ENCODE measurements around the gene CFL1. TPM values are rescaled to one million over a fixed set of nuclear protein-coding genes. Genes with fewer than 3 reads are reported as not detected.
A peak's percentile ranks its signal among the peaks of the same experiment; 100 is the strongest.

CFL1 gene
- polyA plus RNA-seq, 1 of the 3 experiments (the other 2 are of a cell fraction), result 4,252 TPM

DNA sequence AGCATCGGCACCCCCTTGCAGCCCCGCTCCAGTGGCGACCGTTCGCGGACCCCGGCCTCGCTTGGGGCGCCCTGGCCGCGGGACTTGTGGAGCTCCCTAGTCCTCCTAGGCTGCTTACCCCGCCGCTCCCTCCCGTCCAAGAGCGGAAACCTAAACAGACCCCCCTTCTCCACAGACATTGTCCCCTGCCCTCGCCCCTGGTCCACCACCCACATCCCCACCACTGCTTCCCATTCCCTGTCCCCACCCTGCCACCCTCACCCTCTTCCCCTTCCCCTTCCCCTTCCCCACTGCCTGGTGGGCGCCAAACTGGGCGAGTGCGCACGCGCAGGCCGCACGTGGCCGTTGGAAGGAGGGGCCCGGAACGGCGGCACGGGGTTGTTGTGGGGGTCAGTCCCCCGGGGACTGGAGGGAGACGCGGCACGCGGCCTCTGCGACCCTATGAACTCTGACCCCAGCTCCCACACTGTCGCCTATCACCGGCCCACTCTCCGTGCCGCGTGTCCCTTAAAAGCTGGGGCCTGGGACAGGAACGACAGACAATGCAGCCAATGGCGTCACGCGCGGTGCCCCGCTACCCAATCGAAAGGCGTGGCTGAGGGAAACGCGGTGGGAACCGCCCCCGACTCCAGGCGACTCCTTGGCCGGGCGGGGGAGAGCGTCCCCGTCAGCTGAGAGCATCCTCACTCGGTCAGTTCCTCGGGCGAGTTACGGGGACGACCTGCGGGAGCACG, 24.5 kb downstream of the CFL1 start, which contains the start of gene SNX32:
SNX32 (plus strand) TSS at position 667 of the 734 bp plus-strand sequence. CDS start 103 bp downstream, outside the sequence.
- H3K36me3 ChIP-seq (replicated peaks in 1 of 2; ENCODE audit: control insufficient read depth in 1 of 2, insufficient read depth in 2 of 2, low read length in 1 of 2), result no peaks in the 10 kb centered on the region
- H3K79me2 ChIP-seq (ENCODE audit: insufficient read depth), result no peaks in the 10 kb centered on the region
- no peaks in the 10 kb centered on the region for H3K9me3 ChIP-seq
- H3F3A ChIP-seq (replicated peaks; ENCODE audit: insufficient read depth), result peaks cover 18% of the 10 kb centered on the region
- peak; percentile 99 for DNase-seq
- ChIA-PET POLR2A (interaction anchor here (0.6 to 2.3 kb wide), 7 partner anchors 10 to 367 kb away, joined by 3 to 14 read pairs (median 6); partner anchors contain the start of genes KAT5 and MUS81), CTCF (interaction anchor here (0.6 to 3.4 kb wide), 13 partner anchors 10 to 156 kb away, joined by 3 to 33 read pairs (median 6); partner anchors contain the start of genes FIBP, KAT5 and MUS81)
- H3K27me3 ChIP-seq (ENCODE audit: insufficient read depth), result no peaks in the 10 kb centered on the region
- H3K4me3 ChIP-seq (ENCODE audit: low read depth in 2 of 2, low read length in 1 of 2), result peak within 1 kb of the TSS; percentile 28 to 73
- H2AFZ ChIP-seq (ENCODE audit: low read depth), result peak within 1 kb of the TSS; percentile 97
- peaks cover 0 to 13% of the 10 kb centered on the region in 2 experiments; a peak in 1 of 4 replicates for H3K4me1 ChIP-seq (ENCODE audit: control insufficient read depth in 1 of 2, insufficient read depth in 2 of 2, low read depth in 1 of 2, low read length in 1 of 2)
- H3K27ac ChIP-seq (ENCODE audit: low read depth in 2 of 2, low read length in 1 of 2), result peak within 1 kb of the TSS in 1 of 2 experiments; percentile 64; a peak in 1 of 4 replicates
- no peaks in the 10 kb centered on the region for H4K20me1 ChIP-seq (ENCODE audit: insufficient read depth)
- peak within 1 kb of the TSS; percentile 55 for H3K9ac ChIP-seq
- 21% methylated on average over 34 of the region's 63 CpGs for WGBS (ENCODE audit: low lambda C conversion rate)
- no peaks in the 10 kb centered on the region for H3K9me2 ChIP-seq
- peak within 1 kb of the TSS; percentile 89 for H3K4me2 ChIP-seq
- TF ChIP-seq CHD2 (IDR thresholded peaks at IDR 0.05; ENCODE audit: low read length, partially characterized antibody) (no peak), NRF1 (IDR thresholded peaks at IDR 0.05; ENCODE audit: low read depth, low read length) (peak; percentile 77), NFIC (IDR thresholded peaks at IDR 0.05; ENCODE audit: borderline replicate concordance) (no peak), RFX5 (IDR thresholded peaks at IDR 0.05; ENCODE audit: low read length) (no peak), ELF1 (IDR thresholded peaks at IDR 0.05) (no peak), FOSL2 (IDR thresholded peaks at IDR 0.05; ENCODE audit: borderline replicate concordance, low read depth) (no peak), EZH2phosphoT487 (IDR thresholded peaks at IDR 0.05; ENCODE audit: borderline replicate concordance, low read depth) (no peak), YY1 (IDR thresholded peaks at IDR 0.05; ENCODE audit: low read depth) (no peak), REST (IDR thresholded peaks at IDR 0.05; ENCODE audit: low read depth, low read length) (no peak), USF1 (IDR thresholded peaks at IDR 0.05; ENCODE audit: borderline replicate concordance, low read depth) (peak; percentile 84), GATA2 (CRISPR knock-in tag; IDR thresholded peaks at IDR 0.05) (no peak), MEF2A (IDR thresholded peaks at IDR 0.05; ENCODE audit: borderline replicate concordance, low read depth) (no peak), FOXJ3 (CRISPR knock-in tag; IDR thresholded peaks at IDR 0.05) (no peak), TAF1 (IDR thresholded peaks at IDR 0.05; ENCODE audit: borderline replicate concordance, low read depth, low read length) (peak; percentile 23; the same call in 1 of the 2 replicates), RAD21 (IDR thresholded peaks at IDR 0.05; ENCODE audit: low read length) (no peak), JUND (IDR thresholded peaks at IDR 0.05) (no peak), RXRA (IDR thresholded peaks at IDR 0.05; ENCODE audit: borderline replicate concordance, low read depth) (no peak), TCF12 (IDR thresholded peaks at IDR 0.05) (no peak), CTCF (IDR thresholded peaks at IDR 0.05) (no peak), RCOR1 (IDR thresholded peaks at IDR 0.05; ENCODE audit: low read length) (no peak), GABPA (IDR thresholded peaks at IDR 0.05; ENCODE audit: low read depth) (no peak)
- TF ChIP-seq, protein P1, sequence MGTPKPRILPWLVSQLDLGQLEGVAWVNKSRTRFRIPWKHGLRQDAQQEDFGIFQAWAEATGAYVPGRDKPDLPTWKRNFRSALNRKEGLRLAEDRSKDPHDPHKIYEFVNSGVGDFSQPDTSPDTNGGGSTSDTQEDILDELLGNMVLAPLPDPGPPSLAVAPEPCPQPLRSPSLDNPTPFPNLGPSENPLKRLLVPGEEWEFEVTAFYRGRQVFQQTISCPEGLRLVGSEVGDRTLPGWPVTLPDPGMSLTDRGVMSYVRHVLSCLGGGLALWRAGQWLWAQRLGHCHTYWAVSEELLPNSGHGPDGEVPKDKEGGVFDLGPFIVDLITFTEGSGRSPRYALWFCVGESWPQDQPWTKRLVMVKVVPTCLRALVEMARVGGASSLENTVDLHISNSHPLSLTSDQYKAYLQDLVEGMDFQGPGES (IDR thresholded peaks at IDR 0.05; ENCODE audit: low read depth, low read length), result no peak
- TF ChIP-seq, protein P2, sequence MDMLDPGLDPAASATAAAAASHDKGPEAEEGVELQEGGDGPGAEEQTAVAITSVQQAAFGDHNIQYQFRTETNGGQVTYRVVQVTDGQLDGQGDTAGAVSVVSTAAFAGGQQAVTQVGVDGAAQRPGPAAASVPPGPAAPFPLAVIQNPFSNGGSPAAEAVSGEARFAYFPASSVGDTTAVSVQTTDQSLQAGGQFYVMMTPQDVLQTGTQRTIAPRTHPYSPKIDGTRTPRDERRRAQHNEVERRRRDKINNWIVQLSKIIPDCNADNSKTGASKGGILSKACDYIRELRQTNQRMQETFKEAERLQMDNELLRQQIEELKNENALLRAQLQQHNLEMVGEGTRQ (IDR thresholded peaks at IDR 0.05; ENCODE audit: borderline replicate concordance, low read depth, low read length), result no peak; the same call in 1 of the 2 replicates

Measured in SK-N-SH (cell line).